GM04504 (cell line): ENCODE results near the gene CDKN2B-AS1.
A peak's percentile ranks its signal among the peaks of the same experiment; 100 is the strongest.

Source experiments
- DNase-seq: peaks from one replicate; pipeline ENCODE4 v3.0.0-alpha.2; 2012; ENCODE audit warnings: low read depth

Gene CDKN2B-AS1

GRCh38 chr9:22005702-22006606, 11.4 kb downstream of the CDKN2B-AS1 start:
- DNase-seq = no peak

DNA sequence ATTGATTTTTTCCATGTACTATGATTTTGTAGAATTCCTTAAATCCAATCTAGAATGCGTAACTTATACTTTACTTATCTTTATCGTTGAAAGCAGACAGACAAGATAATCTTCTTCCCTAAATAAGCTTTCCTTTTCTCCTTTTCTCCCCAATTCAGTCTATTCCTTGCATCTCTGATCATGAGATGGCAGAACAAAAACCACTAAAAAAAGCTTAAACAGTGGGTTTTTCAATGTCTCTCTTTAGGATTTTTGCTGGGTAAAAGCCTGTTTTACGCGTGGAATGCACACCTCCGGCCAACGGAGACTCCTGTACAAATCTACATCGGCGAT, 13.8 kb downstream of the CDKN2B-AS1 start:
- DNase-seq = no peak

- peak; percentile 95 for DNase-seq
These were observed 14.3 kb downstream of the CDKN2B-AS1 start, which contains the start of gene CDKN2B for GRCh38 chr9:22008717-22009505. TSS of gene CDKN2B (minus strand) at chr9:22009305. CDS start at chr9:22008953, 352 bp downstream.

- no peak for DNase-seq
These were observed 14.9 kb downstream of the CDKN2B-AS1 start for GRCh38 chr9:22009506-22009867.

- DNase-seq = no peak
These were observed 16.5 kb downstream of the CDKN2B-AS1 start for GRCh38 chr9:22010866-22011625.

GRCh38 chr9:22022396-22022795, 27.8 kb downstream of the CDKN2B-AS1 start:
- no peak for DNase-seq

DNA sequence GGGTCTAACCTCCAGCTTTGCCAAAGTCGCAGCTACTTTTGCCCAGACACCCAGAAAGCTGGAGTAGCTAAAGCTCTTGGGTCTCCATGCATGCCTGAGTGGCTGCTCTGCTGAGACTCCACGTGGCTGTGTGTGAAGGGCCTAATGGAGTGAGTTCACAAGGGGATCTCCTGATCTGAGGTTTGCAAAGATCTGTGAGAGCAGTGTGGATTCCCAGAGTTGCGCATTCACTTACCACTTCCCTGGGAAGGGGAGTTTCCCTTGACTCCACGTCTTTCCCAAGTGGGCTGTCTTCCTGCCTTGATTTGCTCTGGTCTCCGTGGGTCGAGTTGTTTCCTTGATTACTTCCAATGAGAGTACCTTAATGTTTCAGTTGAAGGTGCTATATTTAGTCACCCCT, 32.1 kb downstream of the CDKN2B-AS1 start:
- DNase-seq = no peak

DNA sequence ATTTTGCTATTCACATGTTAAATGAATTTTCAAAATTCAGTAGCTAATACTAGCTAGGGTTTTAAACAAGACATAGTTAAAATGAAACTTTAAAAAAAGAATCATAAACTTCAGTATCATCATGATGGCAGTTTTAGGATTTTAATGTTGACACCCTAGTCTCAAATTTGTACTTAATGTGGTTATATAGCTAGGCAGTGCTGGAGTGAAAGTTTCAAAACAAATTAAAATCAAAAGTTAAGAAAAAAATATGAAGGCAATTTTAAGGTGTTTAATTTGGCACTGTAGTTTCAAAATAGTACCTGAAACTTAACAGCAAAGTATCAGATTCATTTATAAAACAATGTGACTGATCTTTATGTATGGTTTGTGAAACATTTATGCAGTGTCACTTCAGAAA, 33.8 kb downstream of the CDKN2B-AS1 start:
- DNase-seq = no peak

DNA sequence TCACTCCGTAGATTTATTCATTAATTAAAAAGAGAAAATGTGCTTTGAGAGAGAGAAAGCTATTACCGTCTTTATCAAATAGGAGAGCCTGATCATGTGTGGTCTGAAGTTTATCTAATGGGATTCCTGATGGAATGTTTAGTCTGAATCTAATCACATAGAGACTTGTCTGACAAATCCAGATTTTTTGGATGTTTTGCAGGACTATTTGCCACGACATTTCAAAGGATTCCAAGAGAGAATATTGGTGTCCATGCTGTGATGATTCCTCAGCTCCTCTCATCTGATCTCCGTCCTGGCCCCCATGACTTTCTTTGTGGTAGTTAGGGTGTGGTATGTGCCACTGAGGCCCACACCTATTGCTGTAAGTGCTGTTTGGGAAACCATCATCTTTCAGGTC, 34.6 kb downstream of the CDKN2B-AS1 start:
- DNase-seq = no peak

- peak; percentile 52 for DNase-seq
These were observed 35.6 kb downstream of the CDKN2B-AS1 start for GRCh38 chr9:22030101-22030598.

GRCh38 chr9:22031655-22032411, 37.2 kb downstream of the CDKN2B-AS1 start:
- DNase-seq = no peak

- no peak for DNase-seq
These were observed 38.5 kb downstream of the CDKN2B-AS1 start for GRCh38 chr9:22033012-22033630.

DNA sequence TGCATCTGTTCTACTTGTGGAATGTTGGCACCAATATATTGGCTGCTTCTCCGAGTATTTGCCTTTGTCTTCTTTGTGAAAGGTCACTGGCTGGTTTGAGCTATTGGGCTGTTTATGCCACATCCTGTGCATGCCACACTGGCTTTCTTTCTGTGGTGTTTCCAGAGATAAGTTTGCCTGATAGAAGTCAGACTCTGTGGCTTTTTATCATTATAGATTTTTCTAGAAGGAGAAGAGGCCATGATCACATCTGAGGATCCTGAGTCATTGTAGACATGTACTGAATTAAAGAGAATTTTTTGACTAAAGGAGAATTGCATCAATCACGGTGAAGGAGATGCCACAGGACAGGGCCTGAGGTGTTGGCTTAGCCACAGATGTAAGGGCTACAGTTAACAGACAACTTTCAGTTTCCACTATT, 41.0 kb downstream of the CDKN2B-AS1 start:
- no peak for DNase-seq

GRCh38 chr9:22036866-22037626, 42.5 kb downstream of the CDKN2B-AS1 start:
- no peak for DNase-seq

- DNase-seq = no peak
These were observed 43.5 kb downstream of the CDKN2B-AS1 start for GRCh38 chr9:22037954-22038690.

DNA sequence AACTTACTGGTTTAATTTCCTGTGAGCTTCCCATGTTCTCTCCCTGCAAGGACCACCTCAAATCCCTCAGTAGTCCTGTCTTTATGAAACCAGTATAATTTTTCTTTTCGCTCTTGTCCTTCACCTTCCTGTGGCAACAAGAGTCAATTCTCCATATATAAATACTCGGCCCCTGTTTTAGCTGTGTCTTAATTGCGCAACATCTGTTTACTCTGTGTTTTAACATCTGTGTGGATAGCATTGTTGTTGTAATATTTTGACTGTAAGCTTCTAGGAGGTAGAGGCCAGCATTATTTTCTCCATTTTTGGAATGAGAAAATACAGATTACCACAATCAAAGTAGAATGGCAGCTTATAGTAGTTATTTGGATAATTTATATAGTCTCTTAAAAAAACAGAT, 44.7 kb downstream of the CDKN2B-AS1 start:
- DNase-seq = no peak

- peak; percentile 70 for DNase-seq
These were observed 46.2 kb downstream of the CDKN2B-AS1 start for GRCh38 chr9:22040760-22041159.

DNA sequence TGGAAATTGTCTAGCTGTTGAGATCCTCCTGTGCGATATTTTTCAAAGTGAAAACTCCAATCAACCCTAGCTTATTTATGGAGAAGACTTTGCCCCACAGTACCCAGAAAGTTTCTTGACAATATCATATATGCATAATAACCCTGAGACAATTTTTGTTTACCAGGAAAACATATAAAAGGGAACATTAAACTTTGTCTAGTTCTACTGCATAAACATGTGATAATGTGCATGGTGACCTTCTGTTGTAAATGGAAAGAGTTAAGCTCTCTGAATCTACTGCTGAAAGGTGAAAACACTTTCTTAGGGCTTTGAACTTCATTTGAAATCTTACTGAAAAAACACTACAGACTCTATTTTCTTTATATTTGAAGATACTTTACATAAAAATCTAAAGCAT, 46.8 kb downstream of the CDKN2B-AS1 start:
- no peak for DNase-seq

DNA sequence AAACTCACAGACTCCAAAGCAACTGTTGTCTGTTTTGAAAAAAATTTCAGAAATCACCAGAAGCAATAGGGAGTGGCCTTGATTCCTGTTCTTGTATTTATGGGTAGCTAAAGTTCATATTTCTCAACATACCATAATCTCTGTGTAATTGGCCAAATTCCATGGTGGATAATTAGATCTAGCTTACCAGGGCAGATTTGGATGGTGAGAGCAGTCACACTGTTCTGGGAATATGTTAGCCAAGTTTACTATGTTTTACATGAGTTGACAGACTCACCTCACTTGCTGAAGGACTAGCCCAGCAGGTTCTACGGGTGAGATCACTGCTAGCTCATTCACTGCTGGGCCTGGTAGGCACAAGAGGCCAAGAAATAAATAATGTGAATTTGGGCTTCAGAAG, 47.2 kb downstream of the CDKN2B-AS1 start:
- peak; percentile 35 for DNase-seq

DNA sequence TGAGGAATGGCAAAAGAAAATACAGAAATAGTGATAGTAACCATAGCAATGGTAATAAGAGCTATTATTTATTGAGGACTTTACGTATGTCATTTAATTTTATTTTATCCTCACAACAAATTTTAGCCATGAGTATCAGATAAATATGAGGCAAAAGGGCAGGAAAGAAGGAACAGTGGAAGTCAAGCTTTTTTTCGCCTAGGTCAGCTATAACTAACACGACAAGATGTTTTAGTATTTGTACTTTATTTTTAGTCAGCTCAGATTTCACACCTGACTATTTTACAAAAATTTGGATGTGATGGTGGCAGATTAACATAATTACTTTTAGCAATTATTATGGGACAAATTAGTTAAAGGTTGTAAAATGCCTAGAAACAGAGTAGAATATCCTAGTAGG, 49.3 kb downstream of the CDKN2B-AS1 start:
- DNase-seq = no peak
